ENCODE results near the gene SIX6. TPM values are rescaled to one million over a fixed set of nuclear protein-coding genes. Genes with fewer than 3 reads are reported as not detected.
A peak's percentile ranks its signal among the peaks of the same experiment; 100 is the strongest.

The SIX6 gene
- total RNA-seq, 4 donors from 2014 or later: not detected

DNA sequence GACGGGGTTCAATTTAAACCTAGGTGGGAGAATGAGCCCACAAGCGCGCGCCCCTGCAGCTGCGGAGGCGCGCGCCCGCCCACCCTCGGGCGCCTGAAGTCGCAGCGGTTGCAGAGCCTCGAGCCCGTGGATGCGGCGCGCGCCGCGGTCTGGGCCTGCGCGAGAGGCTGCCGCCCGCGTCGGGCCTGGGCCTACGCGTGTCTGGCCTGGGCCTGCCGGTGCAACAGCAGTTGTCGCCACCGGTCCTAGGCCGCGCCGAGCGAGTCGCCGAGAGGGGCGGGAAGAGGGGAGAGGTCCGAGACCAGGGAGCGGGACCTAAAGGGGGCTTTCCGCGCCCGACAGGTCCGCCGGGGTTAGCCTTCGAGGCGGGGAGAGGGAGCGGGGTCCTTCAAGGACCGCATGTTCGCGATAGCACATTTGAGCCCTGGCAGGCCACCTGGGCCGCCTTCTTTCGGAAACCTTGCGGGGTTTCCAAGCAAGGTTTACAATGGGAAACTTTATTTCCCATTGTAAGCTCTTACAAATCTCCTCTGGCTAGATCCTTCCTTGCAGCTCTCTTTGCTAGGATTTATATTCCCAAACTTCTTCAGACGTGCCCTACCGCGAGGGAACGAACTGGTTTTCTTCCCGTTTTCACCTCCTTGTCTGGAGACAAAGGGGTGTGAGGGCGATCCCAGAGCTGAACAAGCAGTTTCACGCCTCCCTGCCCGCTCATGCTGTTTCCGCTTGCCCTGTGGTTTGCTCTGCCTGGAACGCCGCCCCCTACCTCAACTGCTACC is 6.8 kb downstream of the SIX6 start:
- no peaks in the 10 kb centered on the region for H3K36me3 ChIP-seq
- peaks cover 0 to 5% (median 0%) of the 10 kb centered on the region in 4 donors for H3K9me3 ChIP-seq
- peaks cover 0 to 61% of the 10 kb centered on the region in 2 donors for H3K27me3 ChIP-seq
- H3K4me3 ChIP-seq: peak overlapping the region in 1 of 4 donors; percentile 42
- no peak for TF ChIP-seq POLR2A (IDR thresholded peaks at IDR 0.05)
- TF ChIP-seq CTCF (IDR thresholded peaks at IDR 0.05): no peak
- peak in 1 of 3 donors; percentile 37 for DNase-seq
- H3K27ac ChIP-seq: no peak overlapping the region
- H3K4me1 ChIP-seq: peaks cover 0 to 19% (median 0%) of the 10 kb centered on the region in 4 donors

DNA sequence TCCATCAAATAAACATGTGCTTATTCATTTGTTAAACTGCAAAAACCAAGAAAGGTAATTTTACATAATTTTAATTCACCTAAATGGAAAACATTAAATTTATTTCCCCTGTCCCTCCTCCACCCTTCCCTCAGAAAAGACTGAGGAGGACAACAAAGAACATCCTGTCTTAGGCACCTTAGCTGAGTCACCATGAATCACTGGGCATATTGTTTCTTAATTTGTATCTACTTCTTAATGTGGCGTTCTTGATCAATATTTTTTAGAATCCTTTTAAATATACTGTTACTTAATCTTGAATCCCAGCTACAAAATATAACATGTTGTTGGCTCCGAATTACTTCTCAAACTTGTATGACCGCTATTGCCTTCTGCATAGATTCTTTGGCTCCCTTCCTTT is 23.5 kb downstream of the SIX6 start:
- H3K9me3 ChIP-seq: no peaks in the 10 kb centered on the region
- H3K27ac ChIP-seq: no peak overlapping the region
- H3K36me3 ChIP-seq: no peaks in the 10 kb centered on the region
- DNase-seq: no peak
- H3K4me1 ChIP-seq: no peaks in the 10 kb centered on the region
- no peak for TF ChIP-seq POLR2A (IDR thresholded peaks at IDR 0.05)
- TF ChIP-seq CTCF (IDR thresholded peaks at IDR 0.05): no peak
- no peak overlapping the region for H3K4me3 ChIP-seq
- no peaks in the 10 kb centered on the region for H3K27me3 ChIP-seq

DNA sequence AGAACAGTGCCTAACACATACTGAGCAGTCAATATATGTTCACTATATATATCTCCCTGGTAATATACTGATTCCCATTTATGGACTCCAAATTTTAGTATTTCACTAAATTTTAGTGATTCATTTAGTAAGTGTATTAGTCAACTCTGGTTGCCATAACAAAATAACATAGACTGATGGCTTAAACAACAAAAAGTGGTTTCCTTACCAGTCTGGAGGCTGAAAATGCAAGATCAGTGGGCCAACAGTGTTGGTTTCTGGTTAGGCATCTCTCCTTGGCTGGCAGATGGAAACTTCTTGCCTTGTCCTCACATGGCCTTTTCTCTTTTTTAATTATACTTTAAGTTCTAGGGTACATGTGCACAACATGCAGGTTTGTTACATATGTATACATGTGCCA is 28.7 kb downstream of the SIX6 start:
- TF ChIP-seq CTCF (IDR thresholded peaks at IDR 0.05) (no peak), POLR2A (IDR thresholded peaks at IDR 0.05) (no peak)
- Histone ChIP-seq H3K27ac (no peak overlapping the region), H3K36me3 (no peaks in the 10 kb centered on the region), H3K4me1 (no peaks in the 10 kb centered on the region), H3K9me3 (peaks cover 0 to 2% (median 0%) of the 10 kb centered on the region in 4 donors), H3K27me3 (no peaks in the 10 kb centered on the region), H3K4me3 (no peak overlapping the region)
- no peak for DNase-seq

GRCh38 chr14:60544659-60545058 is 35.7 kb downstream of the SIX6 start:
- Histone ChIP-seq H3K4me1 (no peaks in the 10 kb centered on the region), H3K27ac (no peak overlapping the region), H3K27me3 (peaks cover 0 to 3% of the 10 kb centered on the region in 2 donors), H3K4me3 (no peak overlapping the region), H3K36me3 (no peaks in the 10 kb centered on the region), H3K9me3 (no peaks in the 10 kb centered on the region)
- no peak for DNase-seq
- no peak for TF ChIP-seq POLR2A (IDR thresholded peaks at IDR 0.05)
- no peak for TF ChIP-seq CTCF (IDR thresholded peaks at IDR 0.05)

DNA sequence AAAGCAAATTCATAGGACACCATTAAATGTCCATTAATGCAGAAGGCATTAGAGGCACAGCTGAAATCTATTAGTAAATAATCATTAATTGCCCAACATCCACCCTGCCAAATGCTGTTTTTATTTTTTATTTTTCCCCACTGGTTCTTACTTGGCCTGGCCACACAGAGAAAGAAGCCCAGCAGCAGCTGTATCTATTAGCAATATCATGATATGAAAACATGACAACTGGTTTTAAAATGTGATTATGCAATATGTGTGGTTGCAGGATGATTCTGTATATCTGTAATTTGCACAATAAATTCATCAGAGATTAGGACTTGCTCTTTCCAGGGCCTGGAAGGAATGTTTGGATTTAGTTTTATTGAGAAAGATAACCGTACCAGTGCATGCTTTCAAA is 44.9 kb downstream of the SIX6 start:
- TF ChIP-seq CTCF (IDR thresholded peaks at IDR 0.05): no peak
- no peak for TF ChIP-seq POLR2A (IDR thresholded peaks at IDR 0.05)
- DNase-seq: no peak
- Histone ChIP-seq H3K27me3 (no peaks in the 10 kb centered on the region), H3K27ac (no peak overlapping the region), H3K36me3 (no peaks in the 10 kb centered on the region), H3K9me3 (no peaks in the 10 kb centered on the region), H3K4me1 (no peaks in the 10 kb centered on the region), H3K4me3 (no peak overlapping the region)

All from Peyer's patch (tissue), 4 donors.